ENCODE measurements around the gene PLA2G7. TPM values are rescaled to one million over a fixed set of nuclear protein-coding genes. Genes with fewer than 3 reads are reported as not detected.

PLA2G7 gene
- total and polyA plus RNA-seq, 2 donors (not counting 1 experiment from before 2014, with no cell fraction given) = 0.04 to 1.1 TPM

GRCh38 chr6:46715141-46715540 is 20.0 kb downstream of the PLA2G7 start:
- H3K27me3 Mint-ChIP-seq = peaks cover 11% of the 10 kb centered on the region
- no peak overlapping the region for H3K4me2 ChIP-seq (replicated peaks; ENCODE audit: low read depth, low read length, poor library complexity, severe bottlenecking)
- H3K4me3 Mint-ChIP-seq = no peak overlapping the region

GRCh38 chr6:46711491-46711890 is 23.7 kb downstream of the PLA2G7 start:
- H3K4me2 ChIP-seq (replicated peaks; ENCODE audit: low read depth, low read length, poor library complexity, severe bottlenecking) = no peak overlapping the region
- no peaks in the 10 kb centered on the region for H3K9me3 Mint-ChIP-seq (ENCODE audit: insufficient read depth)
- no peaks in the 10 kb centered on the region for H3K79me2 ChIP-seq (ENCODE audit: control insufficient read depth, insufficient read depth, low read length)
- no peak overlapping the region for H3K27ac ChIP-seq (ENCODE audit: low read length in 2 of 2)
- H3K36me3 ChIP-seq (replicated peaks in 1 of 2; ENCODE audit: control extremely low read depth in 1 of 2, control insufficient read depth in 1 of 2, extremely low read depth in 1 of 2, insufficient read depth in 2 of 2, low read length in 1 of 2) = no peaks in the 10 kb centered on the region
- CTCF ChIA-PET = no interaction called here
- no peak overlapping the region for H2AFZ ChIP-seq (ENCODE audit: insufficient read depth, low read depth, low read length, poor library complexity, severe bottlenecking)
- DNase-seq (no peak), ATAC-seq (ENCODE audit: low read depth) (no peak)
- H3K4me3 Mint-ChIP-seq = no peak overlapping the region
- WGBS (ENCODE audit: insufficient coverage) = 80% methylated on average over 1 of the region's 1 CpG
- TF ChIP-seq CTCF (IDR thresholded peaks at IDR 0.05) (no peak), EZH2 (IDR thresholded peaks at IDR 0.05; ENCODE audit: borderline replicate concordance, insufficient read depth, low read depth, low read length, poor library complexity, severe bottlenecking) (no peak)
- H3K4me3 ChIP-seq (ENCODE audit: control extremely low read depth in 1 of 5, extremely low read depth in 1 of 5, insufficient read depth in 1 of 5, low read depth in 2 of 5, low read length in 4 of 5) = no peak overlapping the region
- no peaks in the 10 kb centered on the region for H3K4me1 ChIP-seq (ENCODE audit: control insufficient read depth in 2 of 2, insufficient read depth in 2 of 2, low read length in 2 of 2)
- H3K9me3 ChIP-seq (ENCODE audit: control extremely low read depth in 1 of 3, control insufficient read depth in 2 of 3, insufficient read depth in 1 of 3, low read length in 2 of 3) = no peaks in the 10 kb centered on the region
- H4K20me1 ChIP-seq (ENCODE audit: control insufficient read depth, insufficient read depth, low read length, poor library complexity, severe bottlenecking) = no peaks in the 10 kb centered on the region
- intact Hi-C loops (cut with micrococcal nuclease) = no loop called here
- H3K27ac Mint-ChIP-seq = no peak overlapping the region
- POLR2A ChIA-PET = no interaction called here
- no peaks in the 10 kb centered on the region for H3K4me1 Mint-ChIP-seq
- H3K27me3 Mint-ChIP-seq = peaks cover 5% of the 10 kb centered on the region
- no peak overlapping the region for H3K9ac ChIP-seq (ENCODE audit: low read length)
- no peaks in the 10 kb centered on the region for H3K27me3 ChIP-seq (replicated peaks in 1 of 4; ENCODE audit: control extremely low read depth in 1 of 4, control insufficient read depth in 3 of 4, insufficient read depth in 4 of 4, low read length in 3 of 4)

More at GRCh38 chr6:46715141-46715540, 20.0 kb downstream of the PLA2G7 start:
- no peaks in the 10 kb centered on the region for H3K4me1 Mint-ChIP-seq
- no peak overlapping the region for H3K27ac Mint-ChIP-seq
- H2AFZ ChIP-seq (ENCODE audit: insufficient read depth, low read depth, low read length, poor library complexity, severe bottlenecking) = no peak overlapping the region
- no peak overlapping the region for H3K4me3 ChIP-seq (ENCODE audit: control extremely low read depth in 1 of 5, extremely low read depth in 1 of 5, insufficient read depth in 1 of 5, low read depth in 2 of 5, low read length in 4 of 5)
- H3K9me3 ChIP-seq (ENCODE audit: control extremely low read depth in 1 of 3, control insufficient read depth in 2 of 3, insufficient read depth in 1 of 3, low read length in 2 of 3) = no peaks in the 10 kb centered on the region
- DNase-seq (no peak), ATAC-seq (ENCODE audit: low read depth) (no peak)
- no peak overlapping the region for H3K9ac ChIP-seq (ENCODE audit: low read length)
- no peak overlapping the region for H3K27ac ChIP-seq (ENCODE audit: low read length in 2 of 2)
- no peak for TF ChIP-seq CTCF (IDR thresholded peaks at IDR 0.05)
- no peak for TF ChIP-seq EZH2 (IDR thresholded peaks at IDR 0.05; ENCODE audit: borderline replicate concordance, insufficient read depth, low read depth, low read length, poor library complexity, severe bottlenecking)
- H3K27me3 ChIP-seq (replicated peaks in 1 of 4; ENCODE audit: control extremely low read depth in 1 of 4, control insufficient read depth in 3 of 4, insufficient read depth in 4 of 4, low read length in 3 of 4) = no peaks in the 10 kb centered on the region
- H3K4me1 ChIP-seq (ENCODE audit: control insufficient read depth in 2 of 2, insufficient read depth in 2 of 2, low read length in 2 of 2) = no peaks in the 10 kb centered on the region
- no peaks in the 10 kb centered on the region for H3K79me2 ChIP-seq (ENCODE audit: control insufficient read depth, insufficient read depth, low read length)
- ChIA-PET CTCF (no interaction called here), POLR2A (no interaction called here)
- H3K9me3 Mint-ChIP-seq (ENCODE audit: insufficient read depth) = no peaks in the 10 kb centered on the region
- no peaks in the 10 kb centered on the region for H3K36me3 ChIP-seq (replicated peaks in 1 of 2; ENCODE audit: control extremely low read depth in 1 of 2, control insufficient read depth in 1 of 2, extremely low read depth in 1 of 2, insufficient read depth in 2 of 2, low read length in 1 of 2)
- intact Hi-C loops (cut with micrococcal nuclease) = no loop called here
- H4K20me1 ChIP-seq (ENCODE audit: control insufficient read depth, insufficient read depth, low read length, poor library complexity, severe bottlenecking) = no peaks in the 10 kb centered on the region

All from B cell (primary cell).